ENCODE results near the gene NFATC1. TPM values are rescaled to one million over a fixed set of nuclear protein-coding genes. Genes with fewer than 3 reads are reported as not detected.

Gene NFATC1
- total and polyA plus RNA-seq, 9 donors: 8.4 to 28.3 (median 12.2) TPM

DNA sequence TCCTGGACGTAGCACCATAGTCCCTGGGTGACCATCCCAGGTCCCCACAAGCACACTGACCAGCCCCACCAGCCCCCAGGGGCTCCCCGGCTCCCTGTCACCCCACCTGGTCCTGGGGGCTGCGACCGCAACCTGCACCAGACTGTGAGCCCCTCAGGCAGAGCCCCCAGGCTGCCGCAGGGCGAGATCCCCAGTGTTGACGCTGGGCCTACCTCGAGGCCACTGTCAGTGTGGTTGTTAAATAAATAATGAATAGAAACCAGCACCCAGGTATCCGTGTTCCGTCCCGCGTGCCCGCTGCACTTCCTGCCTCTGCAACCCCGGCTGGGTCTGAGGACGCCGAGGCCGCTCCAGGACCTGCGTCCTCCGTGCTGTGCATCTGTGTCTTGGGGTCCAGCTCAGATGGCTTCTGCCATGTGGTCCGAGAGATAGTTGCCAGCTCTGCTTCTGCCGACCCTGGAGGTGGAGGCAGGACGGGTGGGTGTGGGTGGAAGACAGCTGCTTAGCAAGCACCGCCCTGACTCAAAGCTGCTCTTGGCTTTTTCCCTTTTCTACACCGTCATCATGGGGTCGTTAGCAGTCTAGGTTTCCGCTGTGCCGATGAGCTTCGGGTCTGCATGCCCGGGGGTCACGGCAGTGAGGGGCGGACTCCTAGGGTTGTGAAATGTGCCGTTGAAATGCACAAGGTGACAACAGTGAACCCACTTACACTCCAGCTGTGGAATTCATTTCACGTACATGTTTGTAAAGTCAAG, 74.2 kb downstream of the NFATC1 start:
- no peaks in the 10 kb centered on the region for H3K4me1 ChIP-seq (ENCODE audit: insufficient read depth)
- no peaks in the 10 kb centered on the region for H3K9me3 ChIP-seq
- WGBS, 3 donors: 86 to 90% (median 87%) methylated on average over 33 of the region's 33 CpGs
- H3K36me3 ChIP-seq: no peaks in the 10 kb centered on the region
- intact Hi-C loops (cut with DNase I): no loop called here
- TF ChIP-seq EP300 (IDR thresholded peaks at IDR 0.05) (no peak), POLR2A (IDR thresholded peaks at IDR 0.05) (no peak)
- TF ChIP-seq, protein P1, sequence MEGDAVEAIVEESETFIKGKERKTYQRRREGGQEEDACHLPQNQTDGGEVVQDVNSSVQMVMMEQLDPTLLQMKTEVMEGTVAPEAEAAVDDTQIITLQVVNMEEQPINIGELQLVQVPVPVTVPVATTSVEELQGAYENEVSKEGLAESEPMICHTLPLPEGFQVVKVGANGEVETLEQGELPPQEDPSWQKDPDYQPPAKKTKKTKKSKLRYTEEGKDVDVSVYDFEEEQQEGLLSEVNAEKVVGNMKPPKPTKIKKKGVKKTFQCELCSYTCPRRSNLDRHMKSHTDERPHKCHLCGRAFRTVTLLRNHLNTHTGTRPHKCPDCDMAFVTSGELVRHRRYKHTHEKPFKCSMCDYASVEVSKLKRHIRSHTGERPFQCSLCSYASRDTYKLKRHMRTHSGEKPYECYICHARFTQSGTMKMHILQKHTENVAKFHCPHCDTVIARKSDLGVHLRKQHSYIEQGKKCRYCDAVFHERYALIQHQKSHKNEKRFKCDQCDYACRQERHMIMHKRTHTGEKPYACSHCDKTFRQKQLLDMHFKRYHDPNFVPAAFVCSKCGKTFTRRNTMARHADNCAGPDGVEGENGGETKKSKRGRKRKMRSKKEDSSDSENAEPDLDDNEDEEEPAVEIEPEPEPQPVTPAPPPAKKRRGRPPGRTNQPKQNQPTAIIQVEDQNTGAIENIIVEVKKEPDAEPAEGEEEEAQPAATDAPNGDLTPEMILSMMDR (IDR thresholded peaks at IDR 0.05): no peak
- H3K4me3 ChIP-seq: no peak overlapping the region
- H3K27ac ChIP-seq: no peak overlapping the region
- no peak for DNase-seq
- no peaks in the 10 kb centered on the region for H3K27me3 ChIP-seq

DNA sequence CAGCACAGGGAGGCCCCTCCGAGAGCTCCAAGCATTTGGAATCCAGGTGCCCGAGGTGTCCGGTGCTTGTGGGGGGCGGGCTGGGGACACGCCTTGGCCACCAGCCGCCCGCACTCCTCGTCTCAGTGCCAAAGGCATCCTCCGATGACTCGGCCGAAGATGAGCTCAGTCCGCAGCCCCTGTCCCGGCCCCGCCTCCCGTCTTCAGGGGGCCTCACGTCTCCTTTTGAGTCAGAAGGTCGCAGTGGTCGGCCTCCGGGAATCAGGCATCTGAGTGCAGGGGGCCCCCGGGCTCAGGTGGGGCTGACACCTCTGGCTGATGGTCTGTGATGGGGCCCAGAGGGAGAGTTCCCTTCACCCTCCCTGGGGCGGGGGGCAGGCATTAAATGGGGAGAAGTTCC, 74.8 kb downstream of the NFATC1 start:
- TF ChIP-seq, protein P1 (IDR thresholded peaks at IDR 0.05): no peak
- no peak for TF ChIP-seq POLR2A (IDR thresholded peaks at IDR 0.05)
- no peak for TF ChIP-seq EP300 (IDR thresholded peaks at IDR 0.05)
- DNase-seq: no peak
- intact Hi-C loops (cut with DNase I): no loop called here
- Histone ChIP-seq H3K36me3 (no peaks in the 10 kb centered on the region), H3K27me3 (no peaks in the 10 kb centered on the region), H3K4me3 (no peak overlapping the region), H3K4me1 (ENCODE audit: insufficient read depth) (no peaks in the 10 kb centered on the region), H3K27ac (no peak overlapping the region), H3K9me3 (no peaks in the 10 kb centered on the region)
- WGBS, 3 donors: 87 to 94% (median 90%) methylated on average over 21 of the region's 21 CpGs

GRCh38 chr18:79471046-79471445, 75.3 kb downstream of the NFATC1 start:
- TF ChIP-seq EP300 (IDR thresholded peaks at IDR 0.05) (no peak), POLR2A (IDR thresholded peaks at IDR 0.05) (no peak)
- TF ChIP-seq, protein P1 (IDR thresholded peaks at IDR 0.05): no peak
- intact Hi-C loops (cut with DNase I): no loop called here
- Histone ChIP-seq H3K4me1 (ENCODE audit: insufficient read depth) (no peaks in the 10 kb centered on the region), H3K36me3 (no peaks in the 10 kb centered on the region), H3K4me3 (no peak overlapping the region), H3K27me3 (no peaks in the 10 kb centered on the region), H3K9me3 (no peaks in the 10 kb centered on the region), H3K27ac (no peak overlapping the region)
- 94 to 96% (median 94%) methylated on average over 16 of the region's 16 CpGs for WGBS, 3 donors
- DNase-seq: no peak

- H3K4me3 ChIP-seq: no peak overlapping the region
- no peak overlapping the region for H3K27ac ChIP-seq
- no peaks in the 10 kb centered on the region for H3K9me3 ChIP-seq
- no peak for DNase-seq
- WGBS, 3 donors: 91 to 95% (median 91%) methylated on average over 16 of the region's 16 CpGs
- TF ChIP-seq, protein P1 (IDR thresholded peaks at IDR 0.05): no peak
- TF ChIP-seq EP300 (IDR thresholded peaks at IDR 0.05) (no peak), POLR2A (IDR thresholded peaks at IDR 0.05) (no peak)
- no peaks in the 10 kb centered on the region for H3K4me1 ChIP-seq (ENCODE audit: insufficient read depth)
- H3K27me3 ChIP-seq: no peaks in the 10 kb centered on the region
- intact Hi-C loops (cut with DNase I): no loop called here
- no peaks in the 10 kb centered on the region for H3K36me3 ChIP-seq
Observed at GRCh38 chr18:79471597-79471996, 75.9 kb downstream of the NFATC1 start.

Measured in ovary (tissue), 9 donors.